IPS-18c (cell line): Measurements from ENCODE around the gene BBX.
A peak's percentile ranks its signal among the peaks of the same experiment; 100 is the strongest.

Experiments
- H3K4me3 ChIP-seq: 2 replicates; pipeline ENCODE4 v1.7.0; 2013; ENCODE audit warnings: low read depth, mild to moderate bottlenecking, low read length, moderate library complexity; ENCODE audit not compliant: insufficient read depth
- H3K9me3 ChIP-seq: one replicate; pipeline ENCODE4 v1.6.1; 2013; ENCODE audit warnings: mild to moderate bottlenecking, low read length, moderate library complexity; ENCODE audit not compliant: control insufficient read depth, insufficient read depth

Gene BBX

DNA sequence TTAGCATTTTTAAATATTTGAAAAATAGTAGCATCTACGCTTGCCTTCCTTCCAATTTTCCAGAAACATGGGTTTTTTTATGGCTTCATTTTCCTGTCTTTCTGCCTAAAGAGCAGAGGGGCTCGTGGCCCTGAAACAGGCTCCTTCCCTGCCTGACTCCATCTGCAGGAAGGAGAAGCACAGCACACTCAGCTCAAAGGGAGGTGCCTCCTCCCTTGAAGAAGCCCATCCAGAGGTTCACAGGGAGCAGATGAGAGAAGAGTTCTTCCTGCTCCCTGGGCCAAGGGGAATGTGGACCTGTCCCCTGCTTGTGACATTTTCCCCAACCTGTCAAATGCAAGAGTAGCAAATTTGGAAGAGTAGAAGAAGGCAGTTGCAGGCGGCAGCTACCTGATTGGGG lies 55.8 kb downstream of the BBX start:
- H3K9me3 ChIP-seq, result no peaks in the 10 kb centered on the region

DNA sequence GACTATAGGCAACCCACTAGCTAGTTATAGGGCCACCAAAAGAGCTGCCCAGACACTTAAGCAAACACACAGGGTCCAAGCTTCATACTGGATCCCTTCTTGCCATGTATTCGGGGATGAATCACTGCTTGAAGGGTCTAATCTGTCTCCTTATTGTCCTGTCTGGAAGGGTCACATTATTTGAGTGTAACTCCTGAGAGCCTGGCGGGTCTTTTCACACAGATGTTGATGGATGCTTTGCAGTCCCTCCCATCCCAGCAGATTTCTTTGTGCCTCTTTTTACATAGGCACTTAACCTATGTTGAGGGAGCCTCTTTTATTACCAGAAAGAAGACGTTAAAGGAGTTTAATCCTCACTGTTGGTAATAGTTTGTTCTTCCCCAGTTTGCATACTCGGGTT lies 56.6 kb downstream of the BBX start:
- Histone ChIP-seq H3K9me3 (no peaks in the 10 kb centered on the region), H3K4me3 (no peak overlapping the region)

More for the DNA sequence above, 55.8 kb downstream of the BBX start:
- no peak overlapping the region for H3K4me3 ChIP-seq

DNA sequence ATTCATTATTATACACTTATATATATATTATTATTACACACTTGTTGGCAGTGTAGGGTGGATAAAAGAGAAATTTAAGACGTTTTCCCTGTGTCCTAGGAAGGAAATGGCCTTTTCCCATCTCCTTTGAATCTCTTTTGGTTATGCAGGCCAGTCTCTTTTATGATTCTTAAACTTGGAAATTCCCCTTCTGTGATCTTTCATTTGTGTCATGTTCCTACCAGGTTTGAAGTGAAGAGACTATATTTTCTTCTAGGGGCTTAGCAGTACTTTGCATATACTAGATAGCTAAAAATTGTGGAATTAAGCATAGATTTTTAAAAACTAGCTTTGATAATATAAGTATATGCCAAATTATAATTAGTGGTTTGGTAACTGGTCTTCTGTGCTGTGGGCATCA lies 58.5 kb downstream of the BBX start:
- Histone ChIP-seq H3K4me3 (no peak overlapping the region), H3K9me3 (no peaks in the 10 kb centered on the region)

DNA sequence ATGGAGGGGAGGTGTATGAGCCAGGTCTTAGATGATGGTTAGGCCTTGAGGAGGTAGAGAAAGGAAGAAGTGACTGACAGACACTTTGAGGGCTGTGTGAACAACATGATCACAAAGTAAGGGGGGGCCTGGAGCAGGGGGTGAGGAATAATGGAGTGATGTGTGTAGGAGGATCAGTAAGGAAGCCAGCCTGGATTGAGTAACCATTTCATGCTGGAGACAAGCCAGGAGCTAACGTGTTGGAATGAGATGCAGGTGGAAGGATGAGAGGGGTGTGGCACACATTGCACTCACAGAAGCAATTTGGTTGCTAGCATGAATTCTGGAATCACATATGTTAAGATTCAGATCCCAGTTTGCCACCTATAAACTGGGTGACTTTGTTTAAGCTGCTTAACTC lies 65.5 kb downstream of the BBX start:
- no peak overlapping the region for H3K4me3 ChIP-seq
- H3K9me3 ChIP-seq, result no peaks in the 10 kb centered on the region

DNA sequence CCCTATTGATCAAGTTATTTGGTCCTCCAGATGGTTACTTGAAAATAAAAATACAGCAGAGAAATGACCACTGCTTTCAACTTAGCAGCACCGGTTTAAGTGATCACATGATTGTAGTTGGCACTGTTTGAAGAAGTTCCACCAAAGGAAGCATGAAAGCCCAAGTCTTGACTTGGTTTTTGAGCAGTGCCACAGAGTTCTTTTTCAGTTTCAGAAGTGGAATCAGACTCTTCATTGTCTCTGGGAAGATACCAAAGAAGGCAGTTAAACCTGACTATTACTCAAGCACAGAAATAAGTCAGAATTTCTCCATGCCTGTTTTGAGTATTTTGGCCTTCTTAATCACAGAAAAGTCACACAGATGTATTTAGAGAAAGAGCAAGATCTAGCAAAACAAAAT lies 66.7 kb downstream of the BBX start:
- Histone ChIP-seq H3K4me3 (no peak overlapping the region), H3K9me3 (no peaks in the 10 kb centered on the region)

DNA sequence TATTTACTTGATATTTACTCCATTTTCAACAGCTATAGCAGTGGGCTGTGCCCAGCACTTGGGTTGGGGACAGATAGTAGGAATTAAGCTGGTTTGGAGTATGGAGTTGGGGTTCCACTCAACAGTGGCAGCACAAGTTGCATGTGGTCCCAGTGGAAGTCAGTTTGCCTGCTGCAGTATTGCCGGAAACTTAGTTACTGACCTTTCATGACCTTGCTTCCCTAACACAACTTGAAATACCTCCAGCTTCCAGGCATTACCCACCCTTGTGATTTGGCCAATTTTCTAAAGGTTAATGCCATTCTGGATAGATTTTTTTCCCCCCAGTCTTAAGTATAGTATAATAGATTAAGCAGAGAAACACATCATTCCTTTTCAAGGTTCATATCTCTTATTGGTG lies 68.0 kb downstream of the BBX start:
- no peaks in the 10 kb centered on the region for H3K9me3 ChIP-seq
- no peak overlapping the region for H3K4me3 ChIP-seq

DNA sequence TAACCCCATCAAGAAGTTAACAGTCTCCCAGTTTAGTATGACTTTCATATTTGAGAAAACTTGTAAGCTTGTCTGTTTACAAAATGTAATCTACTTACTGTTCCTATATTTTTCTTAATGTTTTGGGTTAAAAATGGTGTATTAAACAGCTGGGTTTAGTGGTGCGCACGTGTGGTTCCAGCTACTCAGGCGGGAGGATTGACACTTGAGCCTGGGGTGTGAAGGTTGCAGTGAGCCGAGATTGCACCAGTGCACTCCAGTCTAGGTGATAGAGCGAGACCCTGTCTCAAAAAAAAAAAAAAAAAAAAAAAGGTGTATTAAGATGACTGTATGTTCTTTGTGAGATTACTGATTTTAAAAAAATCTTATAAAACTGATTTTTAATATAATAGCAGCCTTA lies 69.3 kb downstream of the BBX start:
- Histone ChIP-seq H3K4me3 (no peak overlapping the region), H3K9me3 (no peaks in the 10 kb centered on the region)

DNA sequence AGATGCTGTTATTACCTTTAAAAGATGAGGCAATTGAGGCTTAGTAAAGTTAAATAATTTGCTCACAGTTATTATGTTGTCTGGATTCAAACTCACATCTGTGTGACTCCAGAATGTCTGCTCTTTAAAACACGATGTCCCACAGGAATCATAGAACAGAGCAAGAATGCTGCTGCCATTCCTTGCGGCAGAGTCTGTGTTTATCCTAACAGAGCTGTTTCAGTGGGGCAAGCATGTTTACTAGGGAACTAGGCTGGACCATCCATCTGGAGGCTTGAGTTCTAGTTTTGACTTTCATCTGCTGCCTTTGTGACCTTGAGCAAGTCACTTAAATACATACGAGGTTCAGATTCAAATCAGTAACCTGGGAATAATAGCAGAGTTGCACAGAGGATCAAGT lies 72.1 kb downstream of the BBX start:
- H3K9me3 ChIP-seq, result no peaks in the 10 kb centered on the region
- no peak overlapping the region for H3K4me3 ChIP-seq

DNA sequence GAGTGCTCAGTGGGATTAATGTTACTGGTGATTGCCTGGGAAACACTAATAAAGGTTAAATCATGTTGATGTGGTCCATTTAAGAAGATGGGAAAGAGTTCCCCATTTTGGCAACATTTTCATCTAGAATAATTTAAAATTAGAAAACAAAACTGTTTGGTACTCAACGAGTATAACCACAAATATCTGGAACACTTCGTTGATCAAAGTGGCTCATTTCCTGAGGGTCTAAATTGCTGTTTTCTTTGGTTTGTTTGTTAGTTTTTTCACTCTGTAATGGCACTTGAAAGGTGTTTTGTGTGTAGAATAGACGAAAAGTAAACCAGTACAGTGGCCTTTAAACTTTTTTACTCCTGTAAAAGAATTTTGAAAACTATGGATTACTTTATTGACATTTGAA lies 73.9 kb downstream of the BBX start:
- no peaks in the 10 kb centered on the region for H3K9me3 ChIP-seq
- no peak overlapping the region for H3K4me3 ChIP-seq

DNA sequence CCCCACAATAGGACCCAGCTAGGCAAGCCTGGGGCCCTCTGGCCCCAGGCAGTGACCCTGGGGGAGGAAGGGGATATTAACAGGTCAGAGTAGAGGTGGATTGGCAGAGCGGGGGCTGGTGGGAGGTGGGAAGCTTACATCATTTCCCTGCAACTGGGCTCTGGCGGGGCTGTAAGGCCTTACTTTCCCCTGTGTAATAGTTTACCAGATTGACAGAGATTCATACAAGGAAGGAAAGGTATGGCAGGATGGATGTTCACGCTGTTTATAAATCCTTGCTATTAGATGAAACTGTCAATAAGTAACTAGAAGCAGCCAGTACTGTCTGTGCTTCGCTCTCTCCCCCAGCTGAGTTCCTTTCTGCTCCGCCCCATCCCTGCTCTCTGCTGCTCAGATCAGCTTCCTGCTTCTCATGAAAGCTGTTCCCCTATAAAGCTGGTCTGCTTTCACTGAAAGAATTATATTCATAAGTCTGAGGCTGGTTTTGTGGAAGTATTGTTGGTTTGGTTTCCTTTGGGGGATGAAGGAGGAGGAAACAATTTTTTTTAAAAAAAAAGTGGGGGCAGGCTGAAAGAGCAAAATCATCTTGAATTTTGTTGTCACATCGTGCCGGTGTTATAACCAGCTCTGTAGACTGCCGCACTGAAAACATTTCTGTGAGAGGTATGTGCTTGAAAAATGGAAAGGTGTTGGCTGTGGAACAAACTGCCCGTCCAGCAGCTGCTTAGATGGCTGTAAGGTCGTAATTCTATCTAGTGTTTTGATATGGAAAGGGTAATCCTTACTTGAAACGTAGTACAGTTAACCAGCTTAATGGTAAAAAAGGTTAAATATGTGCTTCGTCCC lies 76.4 kb downstream of the BBX start:
- no peaks in the 10 kb centered on the region for H3K9me3 ChIP-seq
- H3K4me3 ChIP-seq, result peak overlapping the region; percentile 29; the same call in 1 of the 2 replicates

DNA sequence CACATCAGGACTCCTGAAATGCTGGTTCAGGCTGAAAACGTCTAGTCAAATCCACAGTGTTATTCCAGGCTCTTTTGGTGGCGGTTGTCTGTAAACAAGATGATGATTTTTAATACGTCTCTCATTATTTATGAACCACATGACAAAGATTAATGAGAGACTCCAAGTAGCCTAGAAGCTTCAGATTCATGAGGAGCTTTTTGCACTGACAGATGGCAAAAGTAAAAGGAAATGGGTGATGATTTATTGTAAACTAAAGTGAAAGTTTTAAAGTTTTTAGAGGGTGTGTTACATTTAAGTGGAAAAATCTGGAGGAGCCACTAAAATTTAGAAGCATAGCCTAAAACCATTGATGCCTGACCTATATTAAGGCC lies 77.0 kb downstream of the BBX start:
- H3K4me3 ChIP-seq, result no peak overlapping the region; the same call in 1 of the 2 replicates
- H3K9me3 ChIP-seq, result no peaks in the 10 kb centered on the region

DNA sequence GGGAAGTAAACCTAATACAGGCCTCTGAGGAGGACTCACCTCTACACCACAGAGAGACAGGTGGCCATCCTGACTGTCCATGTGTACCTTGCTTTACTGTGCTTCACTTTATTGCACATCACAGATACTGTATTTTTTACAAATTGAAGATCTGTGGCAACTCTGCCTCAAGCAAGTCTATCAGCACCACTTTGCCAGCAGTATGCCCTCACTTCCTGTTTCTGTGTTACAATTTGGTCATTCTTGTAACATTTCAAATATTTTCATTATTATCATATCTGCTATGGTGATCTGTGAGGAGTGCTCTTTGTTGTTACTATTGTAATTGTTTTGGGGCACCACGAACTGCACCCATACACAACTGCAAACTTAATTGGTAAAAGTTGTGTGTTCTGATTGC lies 78.0 kb downstream of the BBX start:
- no peak overlapping the region for H3K4me3 ChIP-seq

DNA sequence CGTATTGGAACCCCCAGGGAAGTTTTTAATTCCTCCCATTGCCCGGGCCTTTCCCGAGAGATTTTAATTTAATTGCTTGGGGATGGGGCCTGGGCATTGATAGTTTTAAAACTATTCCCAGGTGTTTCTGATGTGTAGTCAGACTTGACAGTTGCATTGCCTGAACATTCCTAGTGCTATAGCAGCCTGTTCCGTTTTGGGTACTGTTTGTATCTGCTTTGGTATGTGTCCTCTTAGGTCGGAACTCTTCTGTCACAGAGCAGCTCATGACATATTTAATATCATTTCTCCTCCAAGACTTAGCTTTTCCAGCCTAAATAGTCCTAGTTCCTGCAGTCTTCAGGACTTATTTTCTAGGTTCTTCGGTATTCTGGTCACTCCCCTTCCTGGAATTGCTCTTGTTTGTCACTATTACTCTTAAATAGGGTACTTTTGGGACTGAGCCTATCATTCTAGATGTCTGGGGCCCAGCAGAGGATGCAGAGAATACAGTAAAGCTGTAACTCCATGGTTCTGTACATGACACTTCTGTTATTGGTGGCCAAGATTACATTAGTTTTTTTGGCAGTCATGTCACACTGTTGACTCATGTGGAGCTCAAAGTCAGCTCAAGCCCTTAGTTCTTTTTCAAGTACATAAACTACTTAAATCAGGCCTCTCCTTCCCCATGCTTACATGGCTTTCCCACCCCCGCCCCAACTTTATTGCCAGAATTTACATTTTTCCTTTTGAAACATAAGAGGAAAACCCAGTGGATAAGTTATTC lies 81.5 kb downstream of the BBX start:
- Histone ChIP-seq H3K9me3 (no peaks in the 10 kb centered on the region), H3K4me3 (no peak overlapping the region)

More for the DNA sequence above, 78.0 kb downstream of the BBX start:
- H3K9me3 ChIP-seq, result no peaks in the 10 kb centered on the region

DNA sequence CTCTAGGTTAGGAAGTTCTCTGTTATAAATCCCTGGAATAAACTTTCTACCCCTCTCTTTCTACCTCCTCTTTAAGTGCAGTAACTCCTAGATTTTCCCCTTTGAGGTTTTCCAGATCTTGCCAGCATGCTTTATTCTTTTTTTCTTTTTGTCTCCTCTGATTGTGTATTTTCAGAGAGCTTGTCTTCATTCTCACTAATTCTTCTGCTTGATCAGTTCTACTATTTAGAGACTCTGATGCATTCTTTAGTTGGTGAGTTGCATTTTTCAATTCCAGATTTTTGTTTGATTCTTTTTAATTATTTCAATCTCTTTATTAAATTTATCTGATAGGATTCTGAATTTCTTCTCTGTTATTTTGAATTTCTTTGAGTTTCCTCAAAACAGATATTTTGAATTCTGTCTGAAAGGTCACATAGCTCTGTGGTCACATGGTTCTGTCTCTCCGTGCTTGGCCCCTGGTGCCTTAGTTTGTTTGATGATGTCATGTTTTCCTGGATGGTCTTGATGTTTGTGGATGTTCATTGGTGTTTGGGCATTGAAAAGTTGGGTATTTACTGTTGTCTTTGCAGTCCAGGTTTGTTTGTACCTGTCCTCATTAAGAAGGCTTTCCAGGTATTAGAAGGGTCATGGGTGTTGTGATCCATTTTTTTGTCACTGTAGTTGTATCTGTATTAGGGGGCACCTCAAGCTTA lies 89.2 kb downstream of the BBX start:
- H3K9me3 ChIP-seq, result no peaks in the 10 kb centered on the region
- no peak overlapping the region for H3K4me3 ChIP-seq

DNA sequence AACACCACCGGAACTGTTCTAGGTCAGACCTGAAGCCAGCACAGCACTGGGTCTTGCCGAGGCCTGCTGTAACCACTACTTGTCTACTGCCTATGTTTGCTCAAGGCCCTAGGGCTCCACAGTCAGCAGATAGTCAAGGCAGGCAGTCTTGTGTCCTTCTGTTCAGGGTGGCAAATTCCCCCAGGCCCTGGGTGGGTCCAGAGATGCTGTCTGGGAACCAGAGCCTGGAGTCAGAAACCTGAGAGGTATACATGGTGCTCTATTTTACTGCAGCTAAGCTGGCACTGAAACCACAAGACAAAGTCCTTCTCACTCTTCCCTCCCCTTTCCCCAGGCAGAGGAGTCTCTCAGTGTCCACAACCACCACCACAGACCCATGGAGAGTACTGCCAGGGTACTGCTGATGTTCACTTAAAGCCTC lies 89.9 kb downstream of the BBX start:
- no peaks in the 10 kb centered on the region for H3K9me3 ChIP-seq

DNA sequence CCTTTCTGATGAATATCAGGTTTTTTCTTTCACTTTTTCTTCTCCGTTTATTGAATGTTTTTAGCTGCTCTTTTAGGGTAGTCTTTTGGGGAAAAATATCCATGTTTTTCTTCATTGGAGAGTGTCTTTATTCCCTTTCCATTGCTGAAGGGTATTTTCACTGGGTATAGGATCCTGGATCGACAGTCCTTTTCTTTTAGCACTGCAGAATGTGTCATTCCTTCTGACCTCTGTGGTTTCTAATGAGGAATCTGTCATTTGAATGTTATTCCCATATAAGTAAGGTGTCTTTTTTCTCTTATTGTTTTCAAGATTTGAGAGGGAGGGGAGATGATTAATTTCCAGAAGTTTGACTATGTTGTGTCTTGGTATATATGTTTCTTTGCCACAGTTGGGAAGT lies 96.8 kb downstream of the BBX start:
- Histone ChIP-seq H3K4me3 (no peak overlapping the region), H3K9me3 (no peaks in the 10 kb centered on the region)

More for the DNA sequence above, 89.9 kb downstream of the BBX start:
- H3K4me3 ChIP-seq, result no peak overlapping the region

DNA sequence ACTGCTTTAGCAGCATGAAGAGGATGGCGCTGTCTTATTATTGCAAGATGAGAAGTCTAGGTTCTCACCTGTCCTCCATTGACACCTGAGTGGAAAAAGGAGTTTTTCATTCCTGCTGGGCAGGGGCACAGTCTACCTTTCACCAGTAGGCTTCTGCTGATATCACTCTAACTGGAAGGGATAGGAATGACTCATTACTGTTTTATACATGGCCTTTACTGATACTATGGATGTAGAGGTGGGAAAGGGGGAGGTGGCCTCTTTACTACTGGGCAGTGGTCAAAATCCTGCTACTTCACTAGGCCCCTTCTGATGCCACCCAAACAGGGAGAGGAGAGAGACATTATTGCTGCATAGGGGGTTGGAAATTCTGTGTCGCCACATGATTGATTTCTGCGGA lies 97.8 kb downstream of the BBX start:
- no peak overlapping the region for H3K4me3 ChIP-seq
- H3K9me3 ChIP-seq, result no peaks in the 10 kb centered on the region

DNA sequence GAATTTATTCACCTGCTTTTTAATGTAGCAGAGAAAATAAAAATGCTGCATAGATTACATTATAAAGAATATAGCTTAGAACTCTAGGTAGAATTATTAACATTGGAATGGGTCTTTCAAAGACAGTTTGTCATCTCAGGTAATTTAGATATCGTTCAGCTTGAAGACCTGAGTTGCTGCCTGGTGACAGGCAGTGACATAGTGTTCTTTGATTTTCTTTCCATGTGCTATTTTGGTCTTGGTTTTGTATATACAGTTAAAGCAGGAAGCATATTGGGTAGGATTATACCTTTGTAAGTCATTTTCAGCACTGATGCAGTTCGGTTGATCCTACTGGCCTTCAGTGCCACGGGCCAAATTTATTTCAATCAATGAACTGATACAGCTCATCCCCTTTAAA lies 98.7 kb downstream of the BBX start:
- H3K9me3 ChIP-seq, result no peaks in the 10 kb centered on the region
- no peak overlapping the region for H3K4me3 ChIP-seq
